NCI-H2171 treated with DMSO at 0.1 percent for 48 hours (cell line): ENCODE results near the gene CD79A.

ENCODE experiments used
- DNase-seq: peaks from one replicate; lab custom pipeline; 2025; lab: John Stamatoyannopoulos, UW

Gene CD79A

GRCh38 chr19:41876847-41877832 is at the start of gene CD79A:
Gene CD79A, plus strand, starts transcription at chr19:41877279. Its CDS starts 26 bp downstream, at chr19:41877305.
- DNase-seq = no peak

- DNase-seq = no peak
Observed at GRCh38 chr19:41837981-41838708, 38.9 kb upstream of the CD79A start.

GRCh38 chr19:41839211-41839610 is 37.9 kb upstream of the CD79A start:
- no peak for DNase-seq

- no peak for DNase-seq
Observed at GRCh38 chr19:41843371-41843770, 33.7 kb upstream of the CD79A start.

- DNase-seq = no peak
Observed at GRCh38 chr19:41844601-41845000, 32.5 kb upstream of the CD79A start, which contains the start of gene LYPD4. Gene LYPD4, minus strand, starts transcription at chr19:41844683. Its CDS starts 5,398 bp downstream, at chr19:41839285.

GRCh38 chr19:41845001-41845050 is 32.3 kb upstream of the CD79A start, which contains the start of gene DMRTC2:
Gene DMRTC2, plus strand, starts transcription at chr19:41845042. Its CDS starts 2,387 bp downstream, at chr19:41847429.
- no peak for DNase-seq

GRCh38 chr19:41845051-41845590 is 32.0 kb upstream of the CD79A start:
- DNase-seq = no peak

- DNase-seq = no peak
Observed at GRCh38 chr19:41847351-41848105, 29.6 kb upstream of the CD79A start.

- no peak for DNase-seq
Observed at GRCh38 chr19:41848666-41849065, 28.4 kb upstream of the CD79A start.

- no peak for DNase-seq
Observed at GRCh38 chr19:41849067-41849466, 28.0 kb upstream of the CD79A start.

GRCh38 chr19:41850381-41850780 is 26.7 kb upstream of the CD79A start:
- no peak for DNase-seq

- no peak for DNase-seq
Observed at GRCh38 chr19:41851456-41851855, 25.6 kb upstream of the CD79A start.

GRCh38 chr19:41853344-41853743 is 23.7 kb upstream of the CD79A start:
- DNase-seq = no peak

- DNase-seq = no peak
Observed at GRCh38 chr19:41853768-41854167, 23.3 kb upstream of the CD79A start.

GRCh38 chr19:41859213-41859617 is 17.9 kb upstream of the CD79A start:
- no peak for DNase-seq

- peak; percentile 98 for DNase-seq
Observed at GRCh38 chr19:41859618-41860418, 17.3 kb upstream of the CD79A start, which contains the start of gene RPS19. Gene RPS19, plus strand, starts transcription at chr19:41860255. Its CDS starts 520 bp downstream, at chr19:41860775.

- no peak for DNase-seq
Observed at GRCh38 chr19:41860419-41861115, 16.5 kb upstream of the CD79A start.

- DNase-seq = no peak
Observed at GRCh38 chr19:41861116-41861768, 15.8 kb upstream of the CD79A start.

GRCh38 chr19:41861846-41862245 is 15.2 kb upstream of the CD79A start:
- no peak for DNase-seq

- no peak for DNase-seq
Observed at GRCh38 chr19:41862445-41862986, 14.6 kb upstream of the CD79A start.
